GM19099 (cell line): Measurements from ENCODE around the gene APOM.
A peak's percentile ranks its signal among the peaks of the same experiment; 100 is the strongest.

Experiments used
- POLR2A ChIP-seq: IDR thresholded peaks from 3 replicates; pipeline ENCODE4 v1.6.1; 2011; ENCODE audit warnings: low read depth; ENCODE audit not compliant: insufficient read length; ENCODE audit errors: extremely low read depth

APOM gene

GRCh38 chr6:31626952-31627351, 28.7 kb upstream of the APOM start:
- TF ChIP-seq POLR2A = no peak

GRCh38 chr6:31627690-31628287, 27.9 kb upstream of the APOM start:
- no peak for TF ChIP-seq POLR2A

GRCh38 chr6:31629014-31629413, 26.7 kb upstream of the APOM start:
- TF ChIP-seq POLR2A = no peak

- no peak for TF ChIP-seq POLR2A
Measured at GRCh38 chr6:31630177-31630934, 25.3 kb upstream of the APOM start.

- no peak for TF ChIP-seq POLR2A
Measured at GRCh38 chr6:31631209-31631608, 24.5 kb upstream of the APOM start.

GRCh38 chr6:31631681-31632278, 23.9 kb upstream of the APOM start:
- TF ChIP-seq POLR2A = no peak

- TF ChIP-seq POLR2A = peak; percentile 9
Measured at GRCh38 chr6:31632279-31632946, 23.3 kb upstream of the APOM start.

GRCh38 chr6:31633447-31633846, 22.2 kb upstream of the APOM start:
- TF ChIP-seq POLR2A = no peak

- TF ChIP-seq POLR2A = no peak
Measured at GRCh38 chr6:31634131-31634530, 21.6 kb upstream of the APOM start.

- no peak for TF ChIP-seq POLR2A
Measured at GRCh38 chr6:31634969-31635575, 20.6 kb upstream of the APOM start.

- no peak for TF ChIP-seq POLR2A
Measured at GRCh38 chr6:31636698-31637596, 18.7 kb upstream of the APOM start.

GRCh38 chr6:31639043-31639442, 16.7 kb upstream of the APOM start:
- TF ChIP-seq POLR2A = no peak

GRCh38 chr6:31639449-31639861, 16.2 kb upstream of the APOM start:
- no peak for TF ChIP-seq POLR2A

GRCh38 chr6:31640612-31641011, 15.1 kb upstream of the APOM start:
- TF ChIP-seq POLR2A = no peak
